ENCODE measurements around the gene TRPC3.
A peak's percentile ranks its signal among the peaks of the same experiment; 100 is the strongest.

TRPC3 gene

GRCh38 chr4:121869841-121870822 lies 81.7 kb downstream of the TRPC3 start, which contains the start of gene BBS7:
BBS7 (minus strand) TSS chr4:121870474; CDS start chr4:121870313, 161 bp downstream.
- peak; percentile 97 for DNase-seq

GRCh38 chr4:121863799-121864198 lies 88.1 kb downstream of the TRPC3 start:
- DNase-seq: no peak

GRCh38 chr4:121861426-121861825 lies 90.4 kb downstream of the TRPC3 start:
- DNase-seq: no peak

GRCh38 chr4:121860121-121860520 lies 91.7 kb downstream of the TRPC3 start:
- no peak for DNase-seq

GRCh38 chr4:121851354-121851753 lies 100.5 kb downstream of the TRPC3 start:
- DNase-seq: no peak

GRCh38 chr4:121846662-121847061 lies 105.2 kb downstream of the TRPC3 start:
- DNase-seq: no peak

GRCh38 chr4:121842862-121843261 lies 109.0 kb downstream of the TRPC3 start:
- DNase-seq: no peak

- DNase-seq: no peak
These were observed 113.7 kb downstream of the TRPC3 start for GRCh38 chr4:121838136-121838535.

GRCh38 chr4:121829511-121829910 lies 122.3 kb downstream of the TRPC3 start:
- DNase-seq: no peak

All from activated naive CD4-positive, alpha-beta T cell treated with Interleukin-2 at 50 U/mL for 16 hours (primary cell).